ENCODE results near the gene BACH1.
"Not testable (repeated sequence)": the region's sequence is repeated elsewhere in the genome, so short reads cannot be mapped to it uniquely, and the experiment has no call there.

The BACH1 gene

DNA sequence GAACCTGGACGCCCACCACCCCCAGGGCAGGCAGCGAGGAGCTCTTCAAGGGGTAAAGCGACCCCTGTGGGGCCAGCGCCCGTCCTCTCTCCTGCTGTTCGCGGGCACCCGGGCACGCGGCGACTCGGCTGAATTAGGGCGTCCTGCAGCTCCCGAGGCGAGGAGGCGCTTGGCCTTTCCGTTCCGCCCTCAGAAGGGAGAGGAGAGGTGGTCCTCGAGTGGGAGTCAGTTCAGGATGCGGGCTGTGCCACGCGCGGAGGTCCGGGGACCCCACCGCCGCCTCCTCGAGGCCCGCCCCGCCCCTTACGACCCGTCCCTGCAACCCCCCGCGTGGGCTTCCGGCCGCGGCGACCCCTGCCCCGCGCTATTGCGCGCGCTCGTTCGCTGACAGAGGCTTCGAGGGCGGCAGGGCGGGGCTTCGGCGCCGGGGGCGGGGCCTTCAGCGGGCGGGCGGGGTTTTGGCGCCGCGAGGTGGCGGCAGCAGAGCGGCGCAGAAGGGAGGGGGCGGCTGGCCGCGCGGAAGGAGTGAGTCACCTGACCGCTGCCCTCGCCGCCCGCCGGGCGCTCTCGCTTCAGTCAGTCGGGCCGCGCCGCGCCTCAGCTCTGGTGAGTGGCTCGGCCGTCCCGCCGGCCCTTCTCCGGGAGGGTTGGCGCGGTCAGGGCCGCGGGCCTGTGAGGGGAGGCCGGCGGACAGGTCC lies at the start of gene BACH1:
Gene BACH1, plus strand, starts transcription at position 575 of the 698 bp plus-strand sequence. CDS start 22,359 bp downstream, outside the sequence.
- peak in 55 of 56 donors; percentile 16 to 92 (median 70) for DNase-seq

DNA sequence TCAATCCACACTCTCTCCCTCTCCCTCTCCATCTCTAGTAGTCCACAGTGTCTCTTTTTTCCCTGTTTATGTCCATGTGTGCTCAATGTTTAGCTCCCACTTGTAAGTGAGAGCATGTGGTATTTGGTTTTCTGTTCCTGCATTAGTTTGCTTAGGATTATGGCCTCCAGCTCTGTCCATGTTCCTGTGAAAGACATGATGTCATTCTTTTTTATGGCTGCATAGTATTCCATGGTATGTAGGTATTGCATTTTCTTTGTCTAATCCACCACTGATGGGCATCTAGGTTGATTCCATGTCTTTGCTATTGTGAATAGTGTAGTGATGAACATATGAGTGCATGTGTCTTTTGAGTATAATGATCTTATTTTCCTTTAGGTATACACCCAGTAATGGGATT lies 49.4 kb upstream of the BACH1 start:
- DNase-seq: not testable (repeated sequence)

DNA sequence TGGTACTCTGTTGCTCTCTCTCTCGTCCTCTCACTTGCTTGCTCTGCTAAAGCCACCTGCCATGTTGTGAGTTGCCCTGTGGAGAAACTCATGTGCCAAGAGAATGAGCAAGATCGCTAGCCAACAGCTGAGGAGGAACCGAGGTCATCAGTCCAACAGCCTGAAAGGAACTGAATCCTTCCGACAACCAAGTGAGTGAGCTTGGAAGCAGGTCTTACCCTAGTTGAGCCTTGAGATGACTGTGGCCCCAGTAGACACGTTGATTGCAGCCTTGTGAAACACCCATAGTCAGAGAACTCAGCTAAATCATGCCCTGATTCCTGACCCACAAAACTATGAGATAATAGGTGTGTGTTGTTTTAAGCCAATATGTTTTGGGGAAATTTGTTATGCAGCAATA lies 48.1 kb upstream of the BACH1 start:
- DNase-seq: no peak

DNA sequence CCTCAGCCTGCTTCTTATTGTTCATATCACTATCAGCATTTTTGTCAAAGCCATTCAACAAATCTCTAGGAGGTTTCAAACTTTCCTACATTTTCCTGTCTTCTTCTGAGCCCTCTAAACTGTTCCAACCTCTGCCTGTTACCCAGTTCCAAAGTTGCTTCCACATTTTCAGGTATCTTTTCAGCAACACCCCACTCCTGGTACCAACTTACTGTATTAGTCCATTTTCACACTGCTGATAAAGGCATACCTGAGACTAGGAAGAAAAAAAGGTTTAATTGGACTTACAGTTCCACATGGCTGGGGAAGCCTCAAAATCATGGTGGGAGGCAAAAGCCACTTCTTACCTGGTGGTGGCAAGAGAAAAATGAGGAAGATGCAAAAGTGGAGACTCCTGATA lies 44.9 kb upstream of the BACH1 start:
- DNase-seq: not testable (repeated sequence)

DNA sequence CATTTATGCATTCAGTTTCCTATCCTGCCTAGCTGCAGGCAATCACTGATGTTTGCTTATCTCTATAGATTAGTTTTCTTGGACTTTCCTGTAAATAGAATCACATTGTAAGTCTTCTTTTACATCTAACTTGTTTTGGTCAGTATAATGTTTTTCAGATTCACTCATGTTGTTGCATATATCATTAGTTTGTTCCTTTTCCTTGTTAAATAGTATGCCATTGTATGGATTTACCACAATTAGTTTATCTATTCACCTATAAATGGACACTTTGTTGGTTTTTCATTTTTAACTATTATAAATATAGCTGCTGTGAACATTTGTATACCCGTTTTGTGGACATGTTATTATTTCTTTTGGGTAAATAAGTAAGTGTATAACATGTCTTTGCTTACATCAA lies 44.2 kb upstream of the BACH1 start:
- no peak for DNase-seq

DNA sequence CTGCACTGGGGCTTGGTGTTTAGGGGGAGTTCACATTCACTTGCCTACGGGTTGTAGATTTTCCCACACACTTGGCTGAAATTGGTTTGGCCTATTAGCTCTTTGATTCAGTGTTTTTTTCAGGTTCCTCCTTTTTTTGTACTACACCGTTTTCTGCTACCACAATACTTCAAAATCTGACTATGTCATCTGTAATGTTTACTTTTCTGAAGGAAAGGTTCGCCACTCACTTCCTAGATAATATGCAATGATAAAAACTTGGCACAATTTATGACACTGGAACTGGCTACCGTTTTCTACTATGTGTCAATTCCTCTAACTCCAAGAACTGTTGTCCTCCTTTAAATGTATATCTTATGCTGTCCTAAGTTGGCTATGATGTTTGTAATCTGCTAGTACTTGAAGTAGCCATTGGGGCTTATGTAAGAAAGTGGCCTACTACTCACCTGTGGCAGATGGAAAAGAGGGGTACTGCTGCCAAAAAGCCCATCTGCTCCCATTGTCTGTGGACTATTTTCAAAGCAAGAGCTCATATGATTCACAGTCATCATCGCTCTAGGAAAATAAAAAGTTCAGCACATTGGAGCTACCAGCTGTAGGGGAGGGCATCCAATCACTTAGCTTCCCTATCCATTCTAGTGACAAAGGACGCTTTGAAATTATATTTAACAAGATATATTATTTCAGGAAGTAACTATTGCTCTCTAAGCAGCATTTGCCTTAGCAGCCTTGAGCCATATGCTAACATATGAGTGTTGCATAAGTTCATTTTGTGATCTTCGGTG lies 42.4 kb upstream of the BACH1 start:
- no peak for DNase-seq

DNA sequence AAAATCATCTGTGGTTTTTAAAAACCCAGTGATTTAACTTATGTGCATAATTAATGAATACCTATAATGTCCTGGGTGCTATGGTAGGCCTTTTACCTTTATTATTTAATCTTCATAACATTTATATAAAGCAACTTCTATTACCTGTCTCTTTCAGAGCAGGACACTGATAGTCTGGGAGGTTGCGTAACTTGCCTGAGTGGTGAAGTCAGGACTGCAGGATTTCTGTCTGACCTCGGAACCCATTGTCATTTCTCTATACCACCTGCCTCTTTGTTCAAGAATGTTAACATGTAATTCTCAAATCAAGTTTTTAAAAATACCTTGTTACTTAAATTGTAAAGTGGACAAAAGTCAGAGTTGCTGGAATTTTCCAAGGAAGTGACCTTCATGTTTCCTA lies 41.0 kb upstream of the BACH1 start:
- no peak for DNase-seq

DNA sequence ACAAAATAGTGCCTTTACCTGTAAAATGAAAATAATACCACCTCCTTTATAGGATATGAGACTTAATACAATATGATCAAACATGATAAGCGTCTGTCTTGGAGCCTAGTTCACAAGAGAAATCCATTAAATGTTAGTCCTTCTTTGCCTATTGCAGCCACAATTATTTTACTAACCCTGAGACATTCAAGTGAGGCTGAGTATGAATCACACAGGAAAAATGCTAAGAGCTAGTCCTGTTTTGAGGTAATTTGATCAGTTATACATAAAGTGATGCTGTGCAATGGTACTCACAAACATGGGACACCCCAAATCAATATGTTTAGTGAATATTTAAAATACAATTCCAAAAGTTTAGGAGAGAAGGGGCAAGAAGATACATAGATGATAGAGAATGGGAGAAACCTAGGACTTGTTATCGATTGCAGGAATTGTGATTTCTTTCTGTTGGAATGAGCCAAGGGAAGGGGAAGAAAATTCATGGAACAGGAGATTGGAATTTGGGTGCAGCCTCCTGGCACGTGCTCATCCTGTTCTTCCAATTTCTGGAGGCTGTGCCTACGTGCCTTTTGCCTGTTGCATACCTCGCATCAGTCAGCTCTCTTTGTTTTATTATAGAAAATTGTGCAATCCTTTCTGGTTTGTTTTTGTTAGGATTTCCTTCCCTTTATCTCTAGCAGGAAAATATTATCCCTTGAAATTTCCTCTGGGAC lies 39.9 kb upstream of the BACH1 start:
- no peak for DNase-seq

DNA sequence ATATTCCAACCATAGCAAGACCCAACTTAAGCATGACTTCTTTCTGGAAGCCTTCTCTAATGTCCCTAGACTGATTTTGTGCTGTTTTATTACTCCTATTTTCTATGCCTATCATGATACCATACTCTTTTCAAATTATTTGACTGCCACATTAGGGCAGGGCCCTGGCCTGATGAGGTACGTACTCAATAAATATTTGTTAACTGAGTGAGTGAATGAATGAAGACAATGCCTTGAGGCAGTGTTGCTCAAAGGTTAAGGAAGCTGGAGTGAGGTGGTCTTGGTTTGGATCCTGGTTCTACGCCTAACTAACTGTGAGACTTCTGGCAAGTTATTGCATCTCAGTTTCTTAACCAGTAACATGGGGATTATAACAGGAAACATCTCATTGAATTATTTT lies 38.3 kb upstream of the BACH1 start:
- DNase-seq: no peak

DNA sequence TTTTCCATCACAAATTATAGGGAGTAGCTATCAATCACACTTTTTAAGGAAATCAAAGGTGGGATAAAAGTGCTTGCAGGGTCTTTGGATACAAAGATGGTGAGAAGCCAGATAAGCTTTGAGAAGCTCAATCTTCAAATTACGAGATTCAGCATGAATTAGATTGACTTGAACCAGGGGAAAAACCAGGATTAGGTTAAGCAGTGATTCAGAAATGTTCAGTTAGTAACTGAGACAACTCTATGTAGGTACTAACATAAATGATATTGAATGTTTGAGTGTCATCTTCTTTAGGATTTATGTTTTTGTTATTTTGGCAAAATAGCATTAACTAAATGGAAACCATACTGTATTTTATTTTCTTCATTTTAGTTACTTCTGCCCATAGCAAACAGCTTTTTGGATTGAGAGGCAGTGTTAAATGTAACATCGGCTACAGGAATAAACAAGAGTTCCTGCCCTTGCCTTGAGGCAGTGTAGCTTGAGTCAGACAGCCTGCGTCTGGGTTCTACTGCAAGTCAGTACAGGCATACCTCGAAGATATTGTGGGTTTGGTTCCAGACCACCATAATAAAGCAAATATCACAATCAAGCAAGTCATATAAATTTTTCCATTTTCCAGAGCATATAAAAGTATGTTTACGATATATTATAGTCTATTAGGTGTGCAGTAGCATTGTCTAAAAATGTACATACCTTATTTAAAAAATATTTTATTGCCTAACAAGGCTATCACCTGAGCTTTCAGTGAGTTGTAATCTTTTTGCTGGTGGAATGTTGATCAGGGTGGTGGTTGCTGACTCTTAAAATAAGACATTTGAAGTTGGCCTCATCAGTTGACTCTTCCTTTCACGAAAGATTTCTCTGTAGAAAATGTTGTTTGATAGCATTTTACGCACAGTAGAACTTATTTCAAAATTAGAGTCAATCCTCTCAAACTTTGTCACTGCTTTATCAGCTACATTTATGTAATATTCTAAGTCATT lies 36.9 kb upstream of the BACH1 start:
- no peak for DNase-seq

DNA sequence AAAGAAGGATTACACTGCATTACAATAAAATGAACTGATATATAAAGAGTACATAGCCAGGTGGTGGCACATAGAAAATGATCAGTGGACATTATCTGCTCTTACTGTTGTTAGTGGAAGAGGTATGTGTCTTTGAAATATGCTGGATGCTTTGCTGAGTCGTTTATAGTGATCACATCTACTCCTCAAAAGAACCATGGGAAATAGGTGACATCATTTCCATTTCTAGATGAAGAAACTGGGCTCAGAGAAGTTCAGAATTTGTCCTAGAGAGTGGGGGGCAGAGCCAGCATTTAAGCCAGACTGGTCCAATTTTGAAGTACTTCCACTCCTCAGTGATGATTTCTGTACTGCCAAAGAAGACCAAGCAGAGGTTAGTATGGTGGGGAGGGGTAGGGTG lies 34.0 kb upstream of the BACH1 start:
- DNase-seq: no peak

DNA sequence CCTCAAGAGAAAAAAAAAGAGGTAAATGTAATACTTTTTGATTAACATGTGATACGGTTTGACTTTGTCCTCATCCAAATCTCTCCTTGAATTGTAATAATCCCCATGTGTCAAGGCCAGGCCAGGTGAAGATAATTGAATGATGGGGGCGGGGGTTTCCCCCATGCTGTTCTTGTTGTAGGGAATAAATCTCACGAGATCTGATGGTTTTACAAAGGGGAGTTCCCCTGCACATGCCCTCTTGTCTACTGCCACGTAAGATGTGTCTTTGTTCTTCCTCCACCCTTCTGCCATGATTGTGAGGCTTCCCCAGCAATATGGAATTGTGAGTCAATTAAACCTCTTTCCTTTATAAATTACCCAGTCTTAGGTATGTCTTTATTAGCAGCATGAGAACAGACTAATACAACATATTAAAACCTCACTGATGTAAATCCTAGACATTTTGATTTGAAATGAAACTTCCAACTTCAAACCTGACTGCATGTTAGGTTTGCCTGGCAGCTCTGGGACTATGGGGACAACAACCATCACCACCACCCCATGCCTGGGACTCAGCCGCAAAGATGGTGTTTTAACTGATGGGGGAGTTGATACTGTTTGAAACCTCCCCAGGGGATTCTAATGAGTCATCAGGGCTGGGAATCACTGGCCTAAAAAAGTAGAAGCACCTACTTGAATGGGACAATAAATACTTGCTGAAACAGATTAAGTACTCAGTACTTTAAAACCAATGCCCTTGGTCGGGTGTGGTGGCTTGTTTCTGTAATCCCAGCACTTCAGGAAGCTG lies 32.8 kb upstream of the BACH1 start:
- DNase-seq: no peak

DNA sequence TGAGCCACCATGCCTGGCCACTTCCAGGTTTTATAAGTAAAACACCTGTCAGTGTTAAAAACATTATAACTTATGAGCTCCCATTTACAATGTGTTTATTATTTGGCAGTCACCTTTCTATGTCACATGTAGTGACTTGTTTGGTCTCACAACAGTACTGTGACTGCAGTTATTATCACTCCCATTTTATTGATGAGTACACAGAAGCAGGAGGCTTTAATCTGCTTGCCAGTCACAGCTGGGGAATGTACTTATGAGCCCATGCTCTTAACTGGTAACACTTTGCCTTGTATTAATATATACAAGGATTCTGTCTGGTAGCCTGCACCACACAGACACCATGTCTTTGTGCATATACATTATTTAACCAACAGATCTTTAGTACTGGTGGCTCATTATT lies 31.1 kb upstream of the BACH1 start:
- no peak for DNase-seq

DNA sequence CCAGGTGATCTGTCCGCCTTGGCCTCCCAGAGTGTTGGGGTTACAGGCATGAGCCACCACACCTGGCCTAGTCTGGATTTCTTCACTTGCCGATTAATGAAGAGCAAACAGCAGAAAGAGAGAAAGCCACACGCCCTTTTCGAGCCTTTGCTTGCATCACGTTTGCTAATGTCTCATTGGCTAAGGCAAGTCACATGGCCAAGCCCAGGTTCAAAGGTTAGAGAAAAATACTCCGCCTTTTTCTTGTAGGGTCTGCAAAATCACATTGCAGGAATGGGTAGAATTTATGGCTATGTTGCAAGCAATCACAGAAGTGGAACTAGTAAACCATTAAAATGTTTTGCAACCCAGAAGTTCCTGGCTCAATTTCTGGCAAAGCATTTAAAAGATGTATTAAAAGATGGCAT lies 26.8 kb upstream of the BACH1 start:
- no peak for DNase-seq

DNA sequence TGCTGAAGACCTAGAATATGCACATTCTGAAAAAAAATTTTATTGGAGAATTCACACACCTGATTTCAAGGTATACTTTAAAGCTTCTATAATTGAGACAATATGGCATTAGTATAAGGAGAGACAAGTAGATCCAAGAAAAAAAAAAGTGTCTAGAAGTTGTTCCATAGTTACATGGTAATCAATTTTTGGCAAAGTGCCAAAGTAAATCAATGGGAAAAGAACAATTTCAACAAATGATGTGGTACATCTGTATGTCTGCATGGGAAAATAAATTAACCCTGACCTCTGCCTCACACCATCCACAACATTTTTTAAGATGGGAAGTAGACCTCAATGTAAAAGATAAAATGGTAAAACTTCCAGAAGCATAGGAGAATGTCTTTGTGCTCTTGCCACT lies 21.3 kb upstream of the BACH1 start:
- DNase-seq: no peak

DNA sequence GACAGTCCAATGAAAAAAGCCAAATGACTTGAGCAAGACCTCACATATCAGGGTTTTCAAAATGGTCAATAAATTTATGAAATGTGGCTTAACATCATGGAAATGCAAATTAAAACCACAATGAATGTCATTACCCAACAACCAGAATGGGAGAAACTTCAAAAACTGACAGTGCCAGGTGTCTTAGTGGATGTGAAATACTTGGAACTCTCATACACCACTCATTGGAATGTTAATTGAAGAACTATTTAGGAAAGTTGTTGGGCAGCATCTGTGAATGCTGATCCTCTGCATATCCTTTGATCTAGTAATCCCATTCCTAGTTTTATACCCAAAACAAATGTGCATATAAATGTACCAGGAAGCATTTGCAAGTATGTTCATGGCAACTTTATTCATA lies 19.2 kb upstream of the BACH1 start:
- no peak for DNase-seq

DNA sequence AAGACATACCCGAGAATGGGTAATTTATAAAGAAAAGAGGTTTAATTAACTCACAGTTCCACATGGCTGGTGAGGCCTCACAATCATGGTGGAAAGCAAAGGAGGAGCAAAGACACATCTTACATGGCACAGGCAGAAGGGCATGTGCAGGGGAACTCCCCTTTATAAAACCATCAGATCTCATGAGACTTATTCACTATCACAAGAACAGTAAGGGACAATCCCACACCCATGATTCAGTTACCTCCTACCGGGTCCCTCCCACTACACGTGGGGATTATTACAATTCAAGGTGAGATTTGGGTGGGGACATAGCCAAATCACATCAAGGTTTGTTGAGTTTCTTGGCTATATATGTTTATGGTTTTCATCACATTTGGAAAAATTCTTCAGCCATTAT lies 16.9 kb upstream of the BACH1 start:
- DNase-seq: not testable (repeated sequence)

DNA sequence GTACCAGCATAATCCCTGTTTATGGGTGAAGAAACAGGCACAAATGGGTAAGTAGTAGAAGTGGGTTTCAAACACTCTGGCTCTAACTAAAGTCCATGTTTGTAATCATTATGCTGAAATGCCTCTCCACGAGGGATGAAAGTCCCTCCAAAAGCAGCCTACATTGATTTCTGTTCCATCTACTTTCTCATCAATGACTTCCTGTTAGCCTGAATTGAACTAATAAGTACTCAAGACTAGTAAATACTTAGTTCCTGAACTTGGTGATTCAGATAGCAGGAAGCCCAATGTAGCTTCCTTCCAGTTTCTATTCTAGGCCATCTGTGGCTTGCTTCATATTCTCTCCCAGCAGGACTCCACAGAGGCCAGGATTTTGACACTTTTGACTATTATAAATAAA lies 11.3 kb upstream of the BACH1 start:
- no peak for DNase-seq

DNA sequence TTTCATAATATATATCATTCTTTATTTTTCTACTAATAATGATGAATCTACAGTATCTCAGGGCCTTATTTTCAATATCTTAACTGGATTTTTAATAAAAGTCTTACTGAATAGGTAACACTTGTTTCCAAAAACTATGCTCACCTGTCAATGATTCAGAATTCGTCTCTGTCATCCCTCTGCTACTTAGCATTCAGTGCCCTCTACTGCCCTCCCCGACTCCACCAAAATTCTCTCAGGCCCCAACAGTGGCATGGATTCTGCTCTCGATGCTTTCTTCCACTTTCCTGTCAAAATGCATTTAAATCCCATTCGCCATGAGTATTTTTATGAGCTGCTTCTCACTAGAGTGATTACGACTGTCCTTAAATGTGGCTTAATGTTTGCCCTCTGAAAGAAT lies 10.5 kb upstream of the BACH1 start:
- no peak for DNase-seq

DNA sequence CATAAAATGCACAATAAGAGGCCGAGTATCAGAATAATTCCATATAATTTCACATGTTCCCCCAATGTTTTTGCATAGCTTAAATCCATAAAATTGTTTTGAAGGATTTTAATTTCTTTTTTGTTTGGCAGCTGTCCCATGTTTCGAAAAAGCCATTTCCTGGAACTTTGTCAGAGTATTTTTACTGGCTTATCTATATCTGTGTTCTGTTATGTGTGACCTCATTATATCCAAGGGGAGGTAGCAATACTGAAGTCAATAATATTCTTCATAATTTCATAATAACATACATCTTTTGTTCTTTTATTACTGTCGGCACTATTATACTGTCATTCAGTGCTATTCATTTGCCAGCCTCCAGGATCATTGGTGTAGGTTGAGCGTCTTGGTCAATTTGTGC lies 9.4 kb upstream of the BACH1 start:
- DNase-seq: no peak
